PC-9 (cell line): ENCODE results near the gene SCAMP2.

ENCODE experiments used
- CTCF ChIP-seq: fragments of 200-600 bp; sonication (generic); conservative IDR thresholded peaks from 2 replicates; pipeline ENCODE4 v1.6.1; 2017; ENCODE audit warnings: mixed run types, antibody characterized with exemption, mild to moderate bottlenecking, moderate library complexity
- EZH2 ChIP-seq: fragments of 200-600 bp; sonication (generic); IDR thresholded peaks from 2 replicates; pipeline ENCODE4 v1.8.0; 2017; ENCODE audit warnings: antibody characterized with exemption, low read depth

DNA sequence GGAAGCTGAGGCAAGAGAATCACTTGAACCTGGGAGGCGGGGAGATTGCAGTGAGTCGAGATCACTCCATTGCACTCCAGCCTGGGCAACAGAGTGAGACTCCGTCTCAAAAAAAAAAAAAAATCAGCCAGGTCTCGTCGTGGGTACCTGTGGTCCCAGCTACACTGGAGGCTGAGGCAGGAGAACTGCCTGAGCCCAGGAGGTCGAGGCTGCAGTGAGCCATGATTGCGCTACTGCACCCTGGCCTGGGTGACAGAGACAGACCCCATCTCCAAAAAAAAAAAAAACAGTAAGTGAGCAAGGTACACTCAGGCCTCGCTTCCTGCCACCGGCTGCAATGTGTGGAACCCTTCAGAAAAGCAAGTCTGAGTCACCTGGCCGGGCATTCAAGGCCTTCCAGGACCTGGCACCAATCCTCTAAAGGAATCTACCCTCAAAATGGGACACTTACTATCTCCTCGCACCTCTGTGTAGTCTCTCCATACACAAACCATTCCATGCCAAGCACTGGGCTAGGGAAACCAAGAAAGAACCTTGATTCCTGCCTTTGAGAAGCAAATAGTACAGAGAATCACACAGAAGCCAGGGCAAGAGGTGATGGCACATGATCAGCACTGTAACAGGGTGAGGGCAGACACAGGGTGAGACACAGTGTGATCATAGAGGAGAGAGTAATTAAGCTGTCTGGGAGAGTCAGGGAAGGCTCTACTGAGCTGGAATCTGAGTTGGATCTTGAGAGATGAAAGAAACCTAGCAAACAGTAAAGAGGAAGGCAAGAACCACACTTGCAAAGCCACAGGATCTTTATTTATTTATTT is 9.7 kb downstream of the SCAMP2 start:
- TF ChIP-seq CTCF (no peak), EZH2 (no peak)
